Left lobe of liver (tissue), 2 donors: Measurements from ENCODE around the gene CHST4. TPM values are rescaled to one million over a fixed set of nuclear protein-coding genes. Genes with fewer than 3 reads are reported as not detected.
"Not testable (repeated sequence)": the region's sequence is repeated elsewhere in the genome, so short reads cannot be mapped to it uniquely, and the experiment has no call there.

Source experiments
- ATAC-seq: fragments of 200-7000 bp; cut with Tn5 transposase; one replicate; pipeline ENCODE4 v1.9.1; 2020; ENCODE audit warnings: mild to moderate bottlenecking, moderate library complexity
- DNase-seq: peaks from one replicate; pipeline ENCODE4 v3.0.0-alpha.2; 2020; ENCODE audit warnings: low spot score
- total RNA-seq: library from RNA; stranded (reverse); gene quantifications from one replicate; pipeline ENCODE4 v1.2.1, GENCODE V29; 2021
- donor health status: DM: no; HTN: no; CAD: no; lungs with moderate emphysema.
- donor health status: DM: no; HTN: yes; CAD: no.

Gene CHST4
- total RNA-seq, 1 donor from 2014 or later: 3.9 TPM

GRCh38 chr16:71520550-71520949, 5.7 kb upstream of the CHST4 start:
- ATAC-seq (no peak), DNase-seq (no peak)

- ATAC-seq (no peak), DNase-seq (no peak)
Measured at GRCh38 chr16:71524566-71525553, 1.4 kb upstream of the CHST4 start.

- ATAC-seq (no peak), DNase-seq (no peak)
Measured at GRCh38 chr16:71528257-71528656, 2.0 kb downstream of the CHST4 start.

GRCh38 chr16:71528863-71529262, 2.6 kb downstream of the CHST4 start:
- ATAC-seq (no peak), DNase-seq (no peak)

- no peak for DNase-seq
- no peak for ATAC-seq
Measured at GRCh38 chr16:71532366-71532765, 6.1 kb downstream of the CHST4 start.

- DNase-seq (no peak), ATAC-seq (no peak)
Measured at GRCh38 chr16:71536752-71537499, 10.7 kb downstream of the CHST4 start.

- DNase-seq (peak; percentile 63), ATAC-seq (peak; percentile 96)
Measured at GRCh38 chr16:71537643-71538042, 11.4 kb downstream of the CHST4 start.

- peak; percentile 83 for ATAC-seq
Measured at GRCh38 chr16:71542377-71542776, 16.2 kb downstream of the CHST4 start.

GRCh38 chr16:71547168-71547567, 20.9 kb downstream of the CHST4 start:
- ATAC-seq (no peak), DNase-seq (no peak)

More at GRCh38 chr16:71542377-71542776, 16.2 kb downstream of the CHST4 start:
- DNase-seq: peak; percentile 52

- ATAC-seq: peak; percentile 48
- DNase-seq: no peak
Measured at GRCh38 chr16:71552698-71553503, 26.7 kb downstream of the CHST4 start.

- ATAC-seq: peak; percentile 82
Measured at GRCh38 chr16:71555230-71555891, 29.1 kb downstream of the CHST4 start.

GRCh38 chr16:71557299-71557698, 31.1 kb downstream of the CHST4 start:
- DNase-seq (no peak), ATAC-seq (no peak)

More at GRCh38 chr16:71555230-71555891, 29.1 kb downstream of the CHST4 start:
- no peak for DNase-seq

GRCh38 chr16:71557954-71558582, 31.8 kb downstream of the CHST4 start:
- ATAC-seq: peak; percentile 77
- no peak for DNase-seq

GRCh38 chr16:71559855-71560254, 33.6 kb downstream of the CHST4 start:
- no peak for DNase-seq
- no peak for ATAC-seq

GRCh38 chr16:71561886-71562285, 35.7 kb downstream of the CHST4 start:
- not testable (repeated sequence) for DNase-seq, ATAC-seq

GRCh38 chr16:71562552-71562951, 36.3 kb downstream of the CHST4 start:
- no peak for ATAC-seq
- DNase-seq: no peak

GRCh38 chr16:71564335-71564967, 38.2 kb downstream of the CHST4 start:
- no peak for DNase-seq
- peak; percentile 29 for ATAC-seq

GRCh38 chr16:71565812-71566700, 39.8 kb downstream of the CHST4 start:
- ATAC-seq: peak; percentile 4
- peak; percentile 69 for DNase-seq
